GM12878 (cell line): Measurements from ENCODE around the gene NPY2R. TPM values are rescaled to one million over a fixed set of nuclear protein-coding genes. Genes with fewer than 3 reads are reported as not detected.

ENCODE experiments used
- ATAC-seq: fragments of 200-7000 bp; cut with Tn5 transposase; 3 replicates; pipeline ENCODE4 v1.9.1; 2020; ENCODE audit warnings: mild to moderate bottlenecking, moderate library complexity
- BruUV-seq: library from RNA; stranded (reverse); fragments of 400-500 nt; replicated peaks from 2 replicates; lab custom pipeline; 2021; lab: Mats Ljungman, UMichigan
- CTCF ChIA-PET: fragments of 300-600 bp; sonication (Branson Sonifier 250); formaldehyde crosslinking; extraction: SDS; loops from one replicate; lab custom pipeline; 2021; ENCODE audit warnings: inconsistent platforms; lab: Yijun Ruan, JAX
- POLR2A ChIA-PET: fragments of 350-600 bp; formaldehyde crosslinking; extraction: SDS; loops from one replicate; lab custom pipeline; 2021; ENCODE audit warnings: inconsistent platforms; lab: Charles Lee
- RAD21 ChIA-PET: fragments of 300-600 bp; sonication (Branson Sonifier 250); formaldehyde crosslinking; loops from one replicate; lab custom pipeline; 2023; ENCODE audit warnings: antibody characterized with exemption; ENCODE audit not compliant: unreplicated experiment; lab: Charles Lee
- SMC1A ChIA-PET: fragments of 300-600 bp; sonication (Branson Sonifier 250); formaldehyde crosslinking; loops from one replicate; lab custom pipeline; 2023; ENCODE audit not compliant: unreplicated experiment, uncharacterized antibody; lab: Charles Lee
- DNase-seq: peaks from one replicate; pipeline ENCODE4 v3.0.0-alpha.2; 2011; ENCODE audit warnings: low read depth, low spot score
- FAIRE-seq: peaks from 3 replicates; lab custom pipeline; 2011; peaks lifted over from hg19 to GRCh38; lab: Jason Lieb, UNC
- H2AFZ ChIP-seq: 2 replicates; pipeline ENCODE4 v1.6.0; 2011; ENCODE audit warnings: low read depth, low read length, control low read depth; ENCODE audit not compliant: control insufficient read depth
- H3K27ac ChIP-seq: 2 replicates; pipeline ENCODE4 v1.5.1; 2011; ENCODE audit warnings: control low read depth; ENCODE audit not compliant: control insufficient read depth, insufficient read depth
- H3K27me3 ChIP-seq, 2 experiments: replicated peaks in 1 of 2; 2 replicates each; pipeline versions ENCODE4 v1.6.0 to v1.6.1; 2011; ENCODE audit warnings: low read length in 1 of 2; ENCODE audit not compliant: control insufficient read depth in 2 of 2, insufficient read depth in 2 of 2
- H3K36me3 ChIP-seq, 2 experiments: 2 replicates each; pipeline ENCODE4 v1.5.1; 2011; ENCODE audit warnings: low read length in 1 of 2; ENCODE audit not compliant: control insufficient read depth in 2 of 2, insufficient read depth in 2 of 2
- H3K4me1 ChIP-seq: 2 replicates; pipeline ENCODE4 v1.6.1; 2011; ENCODE audit warnings: mild to moderate bottlenecking, low read length, moderate library complexity, mixed read lengths; ENCODE audit not compliant: control insufficient read depth, insufficient read depth
- H3K4me2 ChIP-seq: 2 replicates; pipeline ENCODE4 v1.6.0; 2011; ENCODE audit warnings: control low read depth; ENCODE audit not compliant: control insufficient read depth, insufficient read depth
- H3K4me3 ChIP-seq: fragments of 200-600 bp; sonication (generic); 2 replicates; pipeline ENCODE4 v1.5.1; 2016
- H3K79me2 ChIP-seq: 2 replicates; pipeline ENCODE4 v1.6.0; 2011; ENCODE audit warnings: low read length; ENCODE audit not compliant: control insufficient read depth, insufficient read depth
- H3K9ac ChIP-seq: 2 replicates; pipeline ENCODE4 v1.8.0; 2011; ENCODE audit warnings: low read length, control low read depth, mixed read lengths; ENCODE audit not compliant: control insufficient read depth, insufficient read depth
- H3K9me3 ChIP-seq: replicated peaks from 3 replicates; pipeline ENCODE4 v1.5.1; 2011; ENCODE audit warnings: mild to moderate bottlenecking, low read length; ENCODE audit not compliant: control insufficient read depth, insufficient read depth
- H4K20me1 ChIP-seq: 2 replicates; pipeline ENCODE4 v1.6.0; 2011; ENCODE audit not compliant: control insufficient read depth, insufficient read depth
- EED ChIP-seq: sonication (generic); IDR thresholded peaks from 2 replicates; pipeline ENCODE4 v1.6.1; 2016; ENCODE audit warnings: antibody characterized with exemption, low read depth
- EZH2 ChIP-seq: IDR thresholded peaks from 2 replicates; pipeline ENCODE4 v1.6.1; 2012; ENCODE audit warnings: low read depth, mild to moderate bottlenecking, control low read depth, inconsistent platforms, low read length, borderline replicate concordance; ENCODE audit not compliant: control insufficient read depth
- NBN ChIP-seq: fragments of 450-650 bp; IDR thresholded peaks from 2 replicates; pipeline ENCODE4 v1.6.1; 2016
- SRF ChIP-seq, 2 experiments: IDR thresholded peaks; 2 replicates each; pipeline ENCODE4 v1.6.1; 2011; ENCODE audit warnings: low read depth in 2 of 2, low read length in 2 of 2, mild to moderate bottlenecking in 1 of 2, moderate library complexity in 1 of 2
- SUPT20H ChIP-seq: IDR thresholded peaks from 2 replicates; pipeline ENCODE4 v1.6.1; 2011; ENCODE audit warnings: low read depth, mild to moderate bottlenecking, low read length, moderate library complexity, borderline replicate concordance; ENCODE audit not compliant: control insufficient read depth
- ZSCAN29 ChIP-seq: fragments of 450-650 bp; IDR thresholded peaks from 2 replicates; pipeline ENCODE4 v1.6.1; 2017; ENCODE audit warnings: mild to moderate bottlenecking, moderate library complexity
- ZZZ3 ChIP-seq: IDR thresholded peaks from 2 replicates; pipeline ENCODE4 v1.6.1; 2011; ENCODE audit warnings: low read depth; ENCODE audit not compliant: control insufficient read depth, insufficient read length
- WGBS: methylation state at CpG from one replicate; pipeline ENCODE4 v1.1.6; 2016; ENCODE audit warnings: low lambda C conversion rate; ENCODE audit not compliant: insufficient replicate concordance, insufficient coverage; ENCODE audit errors: missing lambda C conversion rate; 5-methylcytosine and 5-hydroxymethylcytosine counted together
- in situ Hi-C: fragments of 300-500 bp; cut with MboI; formaldehyde crosslinking; loops from 9 replicates; pipeline ENCODE4 v1.14.3; 2018; ENCODE audit warnings: mixed read lengths
- intact Hi-C: fragments of 100-400 bp; cut with micrococcal nuclease; formaldehyde crosslinking; loops from one replicate; pipeline ENCODE4 v1.14.2; 2022; ENCODE audit not compliant: unreplicated experiment
- polyA plus RNA-seq, 11 experiments: library from polyadenylated mRNA; depleted of rRNA in 4 of 11; unstranded in 6 of 11; stranded (reverse) in 5 of 11; fragments of >200 nt; fragmentation: Nextera tagmentation in 4 of 11; fragmentation: Illumina TruSeq in 1 of 11; extraction: Ambion mirVana in 4 of 11; extraction: Trizol in 1 of 11; gene quantifications; 1 replicate in 1 of 11; 2 replicates in 10 of 11; pipeline versions ENCODE4 v1.2.1 to v1.2.3, GENCODE V29; 2011 to 2016; ENCODE audit warnings: inconsistent platforms in 2 of 11, missing spikeins in 2 of 11, low read depth in 1 of 11
- total RNA-seq, 4 experiments: library from RNA; depleted of rRNA in 3 of 4; stranded (reverse); fragments of >200 nt in 3 of 4; fragmentation: Illumina TruSeq in 1 of 4; extraction: Trizol in 1 of 4; gene quantifications; 2 replicates each; pipeline versions ENCODE4 v1.2.1 to v1.2.3, GENCODE V29; 2013 to 2021
- TF ChIP-seq, protein P1 (sequence below): fragments of 450-650 bp; IDR thresholded peaks from 2 replicates; pipeline ENCODE4 v1.6.1; 2016; ENCODE audit warnings: mild to moderate bottlenecking
- TF ChIP-seq, protein P2 (sequence below): fragments of 450-650 bp; IDR thresholded peaks from 2 replicates; pipeline ENCODE4 v1.6.1; 2016; ENCODE audit warnings: mild to moderate bottlenecking, moderate library complexity, borderline replicate concordance

The NPY2R gene
- total and polyA plus RNA-seq, 10 of the 15 experiments (the other 5 are each of a cell fraction or from before 2014, with no cell fraction given): not detected

GRCh38 chr4:155232432-155232831 lies 24.0 kb downstream of the NPY2R start (continued):
- TF ChIP-seq, protein P1, sequence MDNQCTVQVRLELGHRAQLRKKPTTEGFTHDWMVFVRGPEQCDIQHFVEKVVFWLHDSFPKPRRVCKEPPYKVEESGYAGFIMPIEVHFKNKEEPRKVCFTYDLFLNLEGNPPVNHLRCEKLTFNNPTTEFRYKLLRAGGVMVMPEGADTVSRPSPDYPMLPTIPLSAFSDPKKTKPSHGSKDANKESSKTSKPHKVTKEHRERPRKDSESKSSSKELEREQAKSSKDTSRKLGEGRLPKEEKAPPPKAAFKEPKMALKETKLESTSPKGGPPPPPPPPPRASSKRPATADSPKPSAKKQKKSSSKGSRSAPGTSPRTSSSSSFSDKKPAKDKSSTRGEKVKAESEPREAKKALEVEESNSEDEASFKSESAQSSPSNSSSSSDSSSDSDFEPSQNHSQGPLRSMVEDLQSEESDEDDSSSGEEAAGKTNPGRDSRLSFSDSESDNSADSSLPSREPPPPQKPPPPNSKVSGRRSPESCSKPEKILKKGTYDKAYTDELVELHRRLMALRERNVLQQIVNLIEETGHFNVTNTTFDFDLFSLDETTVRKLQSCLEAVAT: no peak
- TF ChIP-seq SRF (IDR thresholded peaks at IDR 0.05; ENCODE audit: low read depth in 2 of 2, low read length in 2 of 2): no peak
- TF ChIP-seq EED: no peak
- TF ChIP-seq, protein P2, sequence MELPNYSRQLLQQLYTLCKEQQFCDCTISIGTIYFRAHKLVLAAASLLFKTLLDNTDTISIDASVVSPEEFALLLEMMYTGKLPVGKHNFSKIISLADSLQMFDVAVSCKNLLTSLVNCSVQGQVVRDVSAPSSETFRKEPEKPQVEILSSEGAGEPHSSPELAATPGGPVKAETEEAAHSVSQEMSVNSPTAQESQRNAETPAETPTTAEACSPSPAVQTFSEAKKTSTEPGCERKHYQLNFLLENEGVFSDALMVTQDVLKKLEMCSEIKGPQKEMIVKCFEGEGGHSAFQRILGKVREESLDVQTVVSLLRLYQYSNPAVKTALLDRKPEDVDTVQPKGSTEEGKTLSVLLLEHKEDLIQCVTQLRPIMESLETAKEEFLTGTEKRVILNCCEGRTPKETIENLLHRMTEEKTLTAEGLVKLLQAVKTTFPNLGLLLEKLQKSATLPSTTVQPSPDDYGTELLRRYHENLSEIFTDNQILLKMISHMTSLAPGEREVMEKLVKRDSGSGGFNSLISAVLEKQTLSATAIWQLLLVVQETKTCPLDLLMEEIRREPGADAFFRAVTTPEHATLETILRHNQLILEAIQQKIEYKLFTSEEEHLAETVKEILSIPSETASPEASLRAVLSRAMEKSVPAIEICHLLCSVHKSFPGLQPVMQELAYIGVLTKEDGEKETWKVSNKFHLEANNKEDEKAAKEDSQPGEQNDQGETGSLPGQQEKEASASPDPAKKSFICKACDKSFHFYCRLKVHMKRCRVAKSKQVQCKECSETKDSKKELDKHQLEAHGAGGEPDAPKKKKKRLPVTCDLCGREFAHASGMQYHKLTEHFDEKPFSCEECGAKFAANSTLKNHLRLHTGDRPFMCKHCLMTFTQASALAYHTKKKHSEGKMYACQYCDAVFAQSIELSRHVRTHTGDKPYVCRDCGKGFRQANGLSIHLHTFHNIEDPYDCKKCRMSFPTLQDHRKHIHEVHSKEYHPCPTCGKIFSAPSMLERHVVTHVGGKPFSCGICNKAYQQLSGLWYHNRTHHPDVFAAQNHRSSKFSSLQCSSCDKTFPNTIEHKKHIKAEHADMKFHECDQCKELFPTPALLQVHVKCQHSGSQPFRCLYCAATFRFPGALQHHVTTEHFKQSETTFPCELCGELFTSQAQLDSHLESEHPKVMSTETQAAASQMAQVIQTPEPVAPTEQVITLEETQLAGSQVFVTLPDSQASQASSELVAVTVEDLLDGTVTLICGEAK: no peak

DNA sequence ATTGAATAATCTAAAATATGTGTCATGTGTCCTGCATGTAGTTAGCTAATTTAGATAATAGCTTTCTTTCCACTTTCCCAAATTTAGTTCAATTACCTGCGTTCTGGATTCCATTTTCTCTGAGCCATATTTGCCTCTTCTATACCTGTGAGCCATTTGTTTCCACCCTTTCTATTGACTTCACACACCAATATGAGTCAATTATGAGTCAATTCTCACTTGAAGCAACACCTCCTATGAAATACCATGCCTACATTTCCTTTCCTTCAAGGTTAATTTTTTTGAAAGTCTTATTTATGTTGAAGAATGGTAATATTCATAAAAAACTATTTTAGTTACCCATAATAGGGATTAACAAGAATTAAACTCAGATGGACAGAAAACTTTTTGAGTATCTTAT lies 25.8 kb downstream of the NPY2R start:
- H3K4me3 ChIP-seq: no peak overlapping the region
- POLR2A ChIA-PET: no interaction called here
- intact Hi-C loops: no loop called here
- no peaks in the 10 kb centered on the region for H4K20me1 ChIP-seq
- TF ChIP-seq NBN: no peak
- TF ChIP-seq, protein P2: no peak
- TF ChIP-seq SUPT20H: no peak
- no peak for TF ChIP-seq EZH2
- no peak for TF ChIP-seq ZSCAN29
- TF ChIP-seq ZZZ3: no peak
- TF ChIP-seq, all 136 proteins: peak for 0
- 22% methylated on average over 1 of the region's 1 CpG for WGBS
- Histone ChIP-seq H3K27me3 (no peaks in the 10 kb centered on the region), H3K4me1 (no peaks in the 10 kb centered on the region), H3K4me2 (no peak overlapping the region), H3K79me2 (no peaks in the 10 kb centered on the region), H3K36me3 (no peaks in the 10 kb centered on the region), H3K27ac (no peak overlapping the region), H3K9me3 (no peaks in the 10 kb centered on the region), H2AFZ (no peak overlapping the region), H3K9ac (no peak overlapping the region)
- ATAC-seq (no peak), FAIRE-seq (no peak), DNase-seq (no peak)
- no TSS peak for BruUV-seq
- CTCF ChIA-PET: no interaction called here
- SMC1A ChIA-PET: no interaction called here
- in situ Hi-C loops: no loop called here
- RAD21 ChIA-PET: no interaction called here
